SU-DHL-6 (cell line): ENCODE data around the gene DNAH11.

Experiments
- H2AFZ ChIP-seq: fragments of 200-600 bp; sonication (generic); 2 replicates; pipeline ENCODE4 v1.6.1; 2014; ENCODE audit warnings: low read depth, mild to moderate bottlenecking, moderate library complexity, mixed read lengths, antibody characterized with exemption, low read length; ENCODE audit not compliant: severe bottlenecking
- H3F3A ChIP-seq: fragments of 200-600 bp; shearing (Covaris generic); 2 replicates; pipeline ENCODE4 v1.6.0; 2016; ENCODE audit warnings: antibody characterized with exemption, mild to moderate bottlenecking; ENCODE audit not compliant: insufficient read depth
- H3K27ac ChIP-seq: fragments of 200-600 bp; sonication (generic); 2 replicates; pipeline ENCODE4 v1.5.1; 2016; ENCODE audit warnings: low read depth, mild to moderate bottlenecking, low read length, moderate library complexity, mixed read lengths
- H3K27me3 ChIP-seq: fragments of 200-600 bp; sonication (generic), shearing (Covaris generic); 2 replicates; pipeline ENCODE4 v1.6.0; 2014; ENCODE audit warnings: mild to moderate bottlenecking, low read length
- H3K36me3 ChIP-seq: fragments of 200-600 bp; sonication (generic); 2 replicates; pipeline ENCODE4 v1.6.1; 2014; ENCODE audit warnings: mild to moderate bottlenecking, low read length, mixed read lengths
- H3K4me2 ChIP-seq: fragments of 300-600, 200-600 bp; shearing (Covaris generic), sonication (generic); 2 replicates; pipeline ENCODE4 v1.6.0; 2014; ENCODE audit warnings: low read length, low read depth, mild to moderate bottlenecking; ENCODE audit not compliant: poor library complexity, severe bottlenecking
- H3K4me3 ChIP-seq: fragments of 200-600 bp; sonication (generic); 2 replicates; pipeline ENCODE4 v1.5.1; 2014; ENCODE audit warnings: antibody characterized with exemption, low read length, mild to moderate bottlenecking, mixed read lengths; ENCODE audit not compliant: insufficient read depth, poor library complexity, severe bottlenecking
- H3K79me2 ChIP-seq: fragments of 200-600 bp; sonication (generic); 2 replicates; pipeline ENCODE4 v1.6.1; 2014; ENCODE audit warnings: mild to moderate bottlenecking, low read length, moderate library complexity; ENCODE audit not compliant: insufficient read depth
- H3K9ac ChIP-seq: fragments of 200-600 bp; sonication (generic); 2 replicates; pipeline ENCODE4 v1.7.0; 2014; ENCODE audit warnings: mild to moderate bottlenecking, low read length
- H3K9me2 ChIP-seq: fragments of 200-600 bp; sonication (generic); replicated peaks from 2 replicates; pipeline ENCODE4 v1.6.1; 2014; ENCODE audit warnings: low read length; ENCODE audit not compliant: insufficient read depth
- H3K9me3 ChIP-seq: fragments of 200-600 bp; sonication (generic); 2 replicates; pipeline ENCODE4 v1.6.1; 2014; ENCODE audit warnings: low read length, mixed read lengths; ENCODE audit not compliant: insufficient read depth
- H4K20me1 ChIP-seq: fragments of 200-600 bp; sonication (generic); 2 replicates; pipeline ENCODE4 v1.6.1; 2014; ENCODE audit warnings: low read depth, mild to moderate bottlenecking, antibody characterized with exemption, low read length, moderate library complexity, mixed read lengths
- CTCF ChIP-seq: fragments of 200-600 bp; sonication (generic); IDR thresholded peaks from one replicate; pipeline ENCODE4 v1.5.1; 2017; ENCODE audit warnings: antibody characterized with exemption, mild to moderate bottlenecking, low read length, moderate library complexity; ENCODE audit not compliant: insufficient read depth, poor library complexity, severe bottlenecking
- EZH2phosphoT487 ChIP-seq: fragments of 200-600 bp; sonication (generic), shearing (Covaris generic); conservative IDR thresholded peaks from 2 replicates; pipeline ENCODE4 v1.6.1; 2018; ENCODE audit warnings: mild to moderate bottlenecking, antibody characterized with exemption, low read length, moderate library complexity, mixed read lengths

DNAH11 gene

GRCh38 chr7:21758286-21758685 is 215.4 kb downstream of the DNAH11 start:
- no peak overlapping the region for H3K9ac ChIP-seq
- no peaks in the 10 kb centered on the region for H3F3A ChIP-seq
- H2AFZ ChIP-seq, result no peak overlapping the region
- no peaks in the 10 kb centered on the region for H3K79me2 ChIP-seq
- no peaks in the 10 kb centered on the region for H3K27me3 ChIP-seq
- no peaks in the 10 kb centered on the region for H3K36me3 ChIP-seq
- H3K4me3 ChIP-seq, result no peak overlapping the region
- no peak for TF ChIP-seq EZH2phosphoT487
- no peak for TF ChIP-seq CTCF
- no peaks in the 10 kb centered on the region for H3K9me3 ChIP-seq
- no peak overlapping the region for H3K4me2 ChIP-seq
- H4K20me1 ChIP-seq, result no peaks in the 10 kb centered on the region; the same call in 1 of the 2 replicates
- H3K9me2 ChIP-seq, result no peaks in the 10 kb centered on the region
- H3K27ac ChIP-seq, result no peak overlapping the region

- Histone ChIP-seq H3K36me3 (no peaks in the 10 kb centered on the region), H3K27ac (no peak overlapping the region), H3K4me3 (no peak overlapping the region), H3F3A (no peaks in the 10 kb centered on the region), H3K9me3 (no peaks in the 10 kb centered on the region), H3K9me2 (no peaks in the 10 kb centered on the region), H2AFZ (no peak overlapping the region), H3K27me3 (no peaks in the 10 kb centered on the region), H3K4me2 (no peak overlapping the region), H4K20me1 (no peaks in the 10 kb centered on the region), H3K79me2 (no peaks in the 10 kb centered on the region), H3K9ac (no peak overlapping the region)
- TF ChIP-seq EZH2phosphoT487, result no peak
- TF ChIP-seq CTCF, result no peak
Measured at GRCh38 chr7:21762469-21762868, 219.6 kb downstream of the DNAH11 start.

- Histone ChIP-seq H3K9me2 (no peaks in the 10 kb centered on the region), H4K20me1 (no peaks in the 10 kb centered on the region), H3K4me3 (no peak overlapping the region), H3K9ac (no peak overlapping the region), H3F3A (no peaks in the 10 kb centered on the region), H3K4me2 (no peak overlapping the region), H3K79me2 (no peaks in the 10 kb centered on the region), H2AFZ (no peak overlapping the region), H3K27ac (no peak overlapping the region), H3K36me3 (no peaks in the 10 kb centered on the region), H3K27me3 (no peaks in the 10 kb centered on the region), H3K9me3 (no peaks in the 10 kb centered on the region)
- no peak for TF ChIP-seq EZH2phosphoT487
- TF ChIP-seq CTCF, result no peak
Measured at GRCh38 chr7:21763818-21764217, 221.0 kb downstream of the DNAH11 start.

GRCh38 chr7:21766218-21766617 is 223.4 kb downstream of the DNAH11 start:
- no peak overlapping the region for H2AFZ ChIP-seq
- H3K9me2 ChIP-seq, result no peaks in the 10 kb centered on the region
- H3F3A ChIP-seq, result no peaks in the 10 kb centered on the region
- TF ChIP-seq EZH2phosphoT487 (no peak), CTCF (no peak)
- H4K20me1 ChIP-seq, result no peaks in the 10 kb centered on the region
- H3K27ac ChIP-seq, result no peak overlapping the region
- H3K27me3 ChIP-seq, result no peaks in the 10 kb centered on the region
- no peak overlapping the region for H3K4me3 ChIP-seq
- H3K4me2 ChIP-seq, result no peak overlapping the region
- H3K9me3 ChIP-seq, result no peaks in the 10 kb centered on the region
- H3K79me2 ChIP-seq, result no peaks in the 10 kb centered on the region
- H3K9ac ChIP-seq, result no peak overlapping the region
- no peaks in the 10 kb centered on the region for H3K36me3 ChIP-seq
